SU-DHL-6 (cell line): ENCODE results near the gene ATP9B.

Source experiments
- EZH2phosphoT487 ChIP-seq: fragments of 200-600 bp; sonication (generic), shearing (Covaris generic); conservative IDR thresholded peaks from 2 replicates; pipeline ENCODE4 v1.6.1; 2018; ENCODE audit warnings: mild to moderate bottlenecking, antibody characterized with exemption, low read length, moderate library complexity, mixed read lengths
- TF ChIP-seq, protein P1 (sequence below): fragments of 200-600 bp; sonication (generic); IDR thresholded peaks from one replicate; pipeline ENCODE4 v1.5.1; 2017; ENCODE audit warnings: antibody characterized with exemption, mild to moderate bottlenecking, low read length, moderate library complexity; ENCODE audit not compliant: insufficient read depth, poor library complexity, severe bottlenecking

- TF ChIP-seq, protein P1, sequence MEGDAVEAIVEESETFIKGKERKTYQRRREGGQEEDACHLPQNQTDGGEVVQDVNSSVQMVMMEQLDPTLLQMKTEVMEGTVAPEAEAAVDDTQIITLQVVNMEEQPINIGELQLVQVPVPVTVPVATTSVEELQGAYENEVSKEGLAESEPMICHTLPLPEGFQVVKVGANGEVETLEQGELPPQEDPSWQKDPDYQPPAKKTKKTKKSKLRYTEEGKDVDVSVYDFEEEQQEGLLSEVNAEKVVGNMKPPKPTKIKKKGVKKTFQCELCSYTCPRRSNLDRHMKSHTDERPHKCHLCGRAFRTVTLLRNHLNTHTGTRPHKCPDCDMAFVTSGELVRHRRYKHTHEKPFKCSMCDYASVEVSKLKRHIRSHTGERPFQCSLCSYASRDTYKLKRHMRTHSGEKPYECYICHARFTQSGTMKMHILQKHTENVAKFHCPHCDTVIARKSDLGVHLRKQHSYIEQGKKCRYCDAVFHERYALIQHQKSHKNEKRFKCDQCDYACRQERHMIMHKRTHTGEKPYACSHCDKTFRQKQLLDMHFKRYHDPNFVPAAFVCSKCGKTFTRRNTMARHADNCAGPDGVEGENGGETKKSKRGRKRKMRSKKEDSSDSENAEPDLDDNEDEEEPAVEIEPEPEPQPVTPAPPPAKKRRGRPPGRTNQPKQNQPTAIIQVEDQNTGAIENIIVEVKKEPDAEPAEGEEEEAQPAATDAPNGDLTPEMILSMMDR = no peak
- TF ChIP-seq EZH2phosphoT487 = no peak
Observed at GRCh38 chr18:79368681-79369080, 299.5 kb downstream of the ATP9B start.
